Stimulated activated CD8-positive, alpha-beta memory T cell treated with anti-CD3 and anti-CD28 coated beads, Interleukin-12 subunit alpha, Interleukin-12 subunit beta, amount 100 ng/mL, for 1 hour (primary cell): ENCODE data around the gene LRP8.

Experiments used
- DNase-seq: peaks from one replicate; pipeline ENCODE4 v3.0.0-alpha.2; 2020; ENCODE audit warnings: low read depth

LRP8 gene

DNA sequence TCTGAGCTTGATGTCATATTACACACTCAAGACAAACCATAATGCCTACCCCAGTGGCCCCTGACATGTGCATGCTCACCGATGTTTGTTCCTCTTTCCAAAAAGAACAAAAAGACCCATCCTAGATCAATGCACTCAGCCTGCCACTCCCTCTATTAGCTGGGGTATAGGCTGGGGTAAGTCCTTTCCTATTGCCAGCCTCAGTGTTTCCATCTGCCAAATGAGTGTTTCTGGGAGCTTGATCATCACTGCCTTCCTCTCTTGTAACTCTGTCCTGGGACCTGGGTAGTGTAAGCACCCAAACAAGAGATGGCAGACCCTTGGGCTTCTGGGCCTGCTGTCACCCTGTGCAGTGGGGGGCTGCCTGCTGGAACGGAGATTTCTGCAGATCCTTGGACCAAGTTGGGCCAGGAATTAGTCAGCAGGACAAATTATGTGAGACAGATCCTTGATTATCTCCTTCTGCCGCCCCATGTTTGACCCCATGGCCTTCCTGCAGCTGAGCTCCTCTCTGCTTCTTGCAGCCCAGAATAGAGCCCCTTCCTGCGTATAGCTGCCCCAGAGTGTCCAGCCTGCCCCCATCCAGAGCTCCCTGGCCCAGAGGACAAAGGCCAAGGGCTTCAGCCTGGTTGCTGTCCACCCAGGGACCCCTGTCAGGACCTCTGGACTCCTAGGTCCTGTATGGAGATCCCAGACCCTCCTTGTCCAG is 31.5 kb upstream of the LRP8 start:
- no peak for DNase-seq

DNA sequence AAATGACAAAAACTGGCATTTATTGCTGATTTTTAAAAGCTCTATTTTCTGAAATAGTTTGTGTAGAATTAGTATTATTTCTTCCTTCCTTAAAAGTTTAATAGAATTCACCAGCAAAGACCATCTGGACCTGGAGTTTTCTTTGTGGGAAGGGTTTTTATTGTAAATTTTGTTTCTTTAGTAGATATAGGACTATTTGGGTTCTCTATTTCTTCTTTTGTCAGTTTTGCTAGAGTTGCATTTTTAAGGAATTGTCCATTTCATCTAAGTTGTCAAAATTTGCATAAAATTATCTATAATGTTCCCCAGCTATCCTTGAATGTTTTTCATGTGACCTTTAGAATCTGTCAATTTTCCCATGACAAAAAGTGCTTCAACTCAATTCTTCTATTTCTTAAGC is 28.8 kb upstream of the LRP8 start:
- DNase-seq = no peak

DNA sequence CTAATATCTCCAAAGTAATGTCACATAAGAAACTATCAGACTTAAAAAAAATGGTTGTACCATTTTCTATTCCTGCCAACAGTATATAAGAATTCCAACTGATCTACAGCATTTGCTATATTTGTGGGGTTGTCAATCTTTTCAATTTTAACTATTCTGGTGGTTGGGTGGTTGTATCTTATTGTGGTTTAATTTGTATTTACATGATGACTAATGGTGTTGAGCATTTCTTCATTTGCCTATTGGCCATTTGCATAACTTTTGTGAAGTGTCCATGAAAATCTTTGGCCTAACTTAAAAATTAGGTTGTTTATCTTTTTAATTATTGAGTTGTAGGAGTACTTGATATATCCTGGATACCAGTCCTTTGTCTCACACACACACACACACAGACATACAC is 26.2 kb upstream of the LRP8 start:
- no peak for DNase-seq

DNA sequence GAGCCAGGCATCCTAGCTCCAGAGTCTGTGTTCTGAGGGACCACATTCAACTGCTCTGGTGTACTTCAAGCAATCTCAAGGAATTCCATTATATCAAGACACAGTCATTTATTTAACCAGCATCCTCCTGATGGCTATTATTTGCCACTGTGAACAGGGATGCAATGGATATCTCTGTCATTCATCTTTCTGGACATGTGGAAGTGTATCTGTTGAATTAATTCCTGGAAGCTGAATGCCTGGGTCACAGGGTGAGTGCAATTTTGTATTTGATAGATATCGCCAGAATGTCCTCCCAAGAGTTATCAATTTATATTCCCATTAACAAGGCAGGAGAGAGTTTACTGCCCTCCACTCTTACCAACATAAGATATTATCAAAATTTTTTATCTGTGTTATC is 24.7 kb upstream of the LRP8 start:
- no peak for DNase-seq

DNA sequence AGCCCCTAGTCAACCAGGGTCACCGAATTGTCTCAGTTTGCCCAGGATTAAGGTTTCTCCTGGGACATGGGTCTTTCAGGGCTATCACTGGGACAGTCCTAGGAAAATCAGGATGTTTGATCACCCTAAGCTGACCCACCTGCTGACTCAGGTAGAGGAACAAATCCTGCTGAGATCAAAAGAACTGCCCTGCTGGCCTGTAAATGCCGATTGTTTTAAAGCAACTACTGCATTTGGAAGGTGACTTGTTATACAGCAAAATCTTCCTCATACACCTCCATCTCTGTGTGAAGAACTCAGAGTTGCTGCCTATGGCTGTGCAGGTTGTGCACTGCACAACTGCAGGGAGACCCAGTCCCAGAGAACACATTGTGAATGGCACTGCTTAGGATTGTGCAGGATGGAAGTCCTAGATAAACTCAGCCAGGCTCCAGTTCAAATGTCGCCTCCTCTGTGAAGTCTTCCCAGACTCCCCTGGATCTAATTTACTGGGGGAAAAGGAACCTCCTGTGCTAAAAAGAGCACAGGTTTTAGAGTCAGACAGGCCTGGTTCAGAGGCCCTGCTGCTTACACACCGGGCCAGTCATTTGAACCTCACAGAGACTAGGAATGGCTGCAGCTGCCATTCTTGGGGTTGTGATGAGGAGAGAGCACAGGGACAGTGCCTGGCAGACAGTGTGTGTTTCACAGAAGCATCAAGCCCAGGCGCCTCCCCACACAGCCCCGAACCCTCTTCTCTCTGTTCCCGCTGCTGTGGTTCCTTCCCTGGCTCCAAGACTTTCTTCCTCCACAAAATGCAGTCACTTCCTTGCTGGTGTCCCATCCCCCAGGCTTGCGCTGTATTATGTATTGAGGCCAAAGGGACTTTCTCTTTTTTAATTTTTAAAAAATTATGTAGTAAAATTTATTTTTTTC is 23.2 kb upstream of the LRP8 start:
- no peak for DNase-seq

DNA sequence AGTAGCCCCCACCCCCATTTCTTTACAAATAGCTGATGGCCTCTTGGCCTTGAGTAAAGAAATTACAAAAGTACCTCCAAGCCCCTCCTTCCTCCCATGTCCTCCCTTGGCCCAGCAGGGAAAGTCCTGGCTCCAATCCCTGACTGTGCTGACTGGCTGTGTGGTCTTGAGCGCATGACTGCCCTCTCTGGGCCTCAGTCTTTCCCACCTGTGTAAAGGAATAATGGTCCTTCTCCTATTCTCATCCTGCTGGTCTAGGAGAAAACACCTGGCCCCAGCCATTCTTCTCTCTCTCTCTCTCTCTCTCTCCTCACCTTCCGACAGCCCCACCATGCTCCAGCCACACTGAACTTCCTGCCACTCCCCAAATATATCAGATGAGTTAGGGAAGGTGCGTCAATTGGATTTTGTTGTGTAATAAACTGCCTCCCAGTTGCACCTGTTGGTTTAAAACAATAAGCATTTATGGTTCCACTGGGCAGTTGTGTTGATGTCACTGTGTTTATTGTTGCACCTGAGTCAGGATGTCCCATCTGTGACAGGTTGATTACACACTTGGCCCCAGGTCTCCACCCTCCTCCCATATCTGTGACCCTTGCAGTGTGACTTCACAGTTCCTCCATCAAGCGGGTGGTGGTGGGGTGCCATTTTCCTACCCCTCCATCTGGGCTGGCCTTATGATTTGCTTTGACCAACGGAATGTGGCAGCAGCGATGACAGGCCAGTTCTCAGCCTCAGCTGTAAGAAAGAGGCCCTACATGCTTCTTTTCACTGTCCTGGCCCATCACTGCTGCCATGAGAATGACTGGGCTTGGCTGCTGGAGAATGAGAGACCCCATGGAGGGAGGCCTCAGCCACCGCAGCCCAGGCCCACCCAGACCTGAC is 22.3 kb upstream of the LRP8 start:
- DNase-seq = no peak

DNA sequence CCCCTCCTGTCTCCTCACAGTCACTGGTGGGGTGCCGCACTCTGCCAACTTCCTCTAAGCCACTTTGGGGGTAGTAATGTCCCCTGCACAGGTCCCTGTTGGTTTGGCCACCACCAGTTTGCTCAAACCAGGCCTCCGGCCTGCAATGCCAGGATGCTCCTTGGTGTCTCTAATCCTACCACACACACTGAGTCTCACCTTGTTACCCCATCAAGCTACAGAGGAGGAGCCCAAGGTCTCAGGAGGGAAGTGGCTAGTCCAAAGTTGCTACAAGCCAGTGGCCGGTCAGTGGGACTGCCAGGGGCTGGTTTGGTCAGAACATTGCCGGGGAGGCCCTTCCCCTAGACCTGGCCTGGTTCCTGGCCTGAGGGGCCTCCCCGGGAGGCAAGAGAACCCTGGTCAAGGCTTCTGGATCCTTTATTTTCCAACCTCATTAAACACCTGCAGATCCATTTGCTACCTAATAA is 21.5 kb upstream of the LRP8 start:
- DNase-seq = no peak

DNA sequence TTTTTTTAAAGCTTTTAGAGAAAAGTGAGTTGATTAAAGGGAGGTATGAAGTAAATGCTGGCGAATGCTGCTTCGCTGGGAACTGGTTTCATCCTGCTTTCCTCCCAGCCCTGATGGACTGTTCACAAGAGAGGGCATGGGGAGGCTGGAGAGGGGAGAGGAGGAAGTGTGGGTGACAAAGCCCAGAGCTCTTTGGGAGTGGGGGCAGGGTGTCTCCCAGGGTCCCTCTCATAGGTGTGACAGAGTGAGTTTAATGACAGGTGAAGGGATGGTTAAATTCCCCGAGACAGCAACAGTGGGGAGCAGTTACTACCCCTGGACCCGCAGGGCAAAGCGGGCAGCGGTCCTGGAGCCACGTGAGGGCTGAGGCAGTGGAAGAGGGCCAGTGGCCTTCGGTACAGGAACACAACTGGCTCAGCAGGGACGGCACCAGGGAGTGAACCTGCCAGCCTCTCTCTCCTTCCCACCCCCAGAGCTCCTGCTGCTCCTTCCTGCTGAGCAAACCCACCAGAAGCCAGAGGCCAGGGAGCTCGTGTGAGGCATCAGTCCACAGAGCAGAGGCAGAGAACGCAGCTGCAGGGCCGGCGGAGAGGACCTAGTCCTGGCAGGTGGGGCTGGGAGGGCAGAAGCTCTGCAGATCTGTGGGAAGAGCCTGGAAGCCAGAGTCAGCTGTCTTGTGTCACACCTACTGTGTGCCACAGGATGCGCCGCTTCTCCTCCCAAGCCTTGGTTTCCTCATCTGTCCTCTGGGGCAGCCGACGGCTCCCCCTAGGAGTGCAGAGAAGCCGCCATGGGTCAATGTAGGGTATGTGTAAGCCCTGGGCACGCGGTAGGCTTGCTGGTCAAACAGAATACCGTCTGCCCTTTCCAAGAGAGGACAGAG is 20.9 kb upstream of the LRP8 start:
- no peak for DNase-seq

DNA sequence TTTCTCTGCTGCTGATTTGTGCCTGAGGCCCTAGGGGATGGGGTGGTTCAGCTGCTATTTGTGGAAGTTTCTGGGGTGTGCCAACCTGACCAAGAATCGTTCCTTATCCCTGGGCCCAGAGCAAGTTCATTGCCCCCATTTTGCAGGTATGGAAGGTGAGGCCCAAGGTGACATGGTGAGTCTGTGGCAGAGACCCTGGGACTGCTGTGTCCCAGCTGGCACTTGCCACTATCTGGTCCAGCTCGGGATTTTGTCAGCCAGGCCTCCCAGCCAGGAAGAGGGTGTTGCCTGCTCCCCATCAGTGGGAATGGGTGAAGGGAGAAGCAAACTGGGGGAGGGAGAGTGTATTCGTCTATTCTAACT is 18.9 kb upstream of the LRP8 start:
- DNase-seq = no peak

DNA sequence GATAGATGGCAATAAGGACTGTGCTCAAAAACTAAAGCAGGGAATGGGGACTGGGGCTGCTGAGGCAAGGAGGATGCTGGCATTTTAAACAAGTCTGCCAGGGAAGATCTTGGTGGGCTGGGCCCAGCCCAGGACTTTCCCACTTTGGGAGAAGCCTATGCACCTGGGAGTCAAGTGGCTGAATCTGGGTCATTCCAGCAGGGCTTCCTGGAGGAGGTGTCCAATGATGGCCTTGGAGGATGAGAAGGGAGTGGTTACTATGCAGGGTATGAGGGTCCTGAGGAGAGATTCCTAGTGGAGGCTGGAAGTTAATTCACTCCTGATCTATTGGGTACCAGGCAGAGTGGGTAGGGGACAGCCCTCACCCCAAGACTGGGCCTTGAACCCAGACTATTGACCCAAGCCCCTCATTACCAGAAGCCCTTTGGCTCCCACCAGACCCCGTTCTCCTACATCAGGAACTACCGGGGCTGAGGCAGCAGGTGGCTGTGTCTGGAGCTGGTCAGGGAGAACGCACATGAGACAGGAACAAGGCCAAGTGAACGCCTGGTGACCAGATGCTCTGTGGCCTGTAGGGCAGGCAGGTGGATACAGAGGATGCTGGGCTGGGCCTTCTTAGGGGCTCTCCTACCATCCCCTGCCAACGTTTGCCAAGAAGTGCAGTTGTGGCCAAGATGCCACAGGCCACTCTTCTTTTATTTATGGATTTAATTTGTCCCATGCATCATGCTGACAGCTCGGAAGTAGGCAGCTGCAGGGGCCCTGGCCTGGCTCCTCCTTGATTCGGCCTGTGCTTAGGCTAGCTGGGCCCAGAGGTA is 18.3 kb upstream of the LRP8 start:
- DNase-seq = no peak

DNA sequence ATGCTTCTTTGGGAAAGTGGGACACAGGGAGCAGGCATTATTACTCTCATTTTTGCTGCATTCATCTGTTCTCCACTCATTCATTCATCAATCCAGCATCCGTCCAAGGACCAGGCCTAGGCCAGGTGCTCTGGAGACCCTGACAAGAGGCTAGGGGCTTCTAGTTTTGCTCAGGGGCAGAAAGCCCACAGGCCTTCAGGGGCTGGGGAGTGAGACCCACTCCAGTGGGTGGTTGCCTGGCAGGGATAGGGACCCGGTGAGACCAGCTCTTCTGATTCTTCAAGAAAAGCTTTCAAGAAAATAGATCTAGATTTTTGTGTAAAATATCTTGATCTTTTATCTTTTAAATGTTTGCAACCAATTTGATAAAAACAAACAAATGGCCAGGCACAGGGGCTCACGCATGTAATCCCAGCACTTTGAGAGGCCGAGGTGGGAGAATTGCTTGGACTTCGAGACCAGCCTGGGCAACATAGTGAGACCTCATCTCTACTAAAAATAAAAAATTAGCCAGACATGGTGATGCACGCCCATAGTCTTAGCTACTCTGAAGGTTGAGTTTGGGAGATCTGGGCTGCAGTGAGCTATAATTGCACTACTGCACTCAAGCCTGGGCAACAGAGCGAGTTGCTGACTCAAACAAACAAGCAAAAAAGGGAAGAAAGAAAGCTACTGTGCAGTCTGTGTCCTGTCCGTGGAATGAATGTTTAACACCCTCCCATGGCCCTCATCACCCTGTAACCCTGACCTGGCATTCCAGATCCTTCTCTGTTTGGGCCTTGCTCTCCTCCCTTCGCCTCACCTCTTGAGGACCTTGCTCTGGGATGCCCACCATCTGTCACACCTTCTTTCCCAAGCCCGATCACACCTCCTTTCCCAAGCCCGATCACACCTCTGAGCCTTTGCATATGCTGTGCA is 17.3 kb upstream of the LRP8 start:
- DNase-seq = no peak

DNA sequence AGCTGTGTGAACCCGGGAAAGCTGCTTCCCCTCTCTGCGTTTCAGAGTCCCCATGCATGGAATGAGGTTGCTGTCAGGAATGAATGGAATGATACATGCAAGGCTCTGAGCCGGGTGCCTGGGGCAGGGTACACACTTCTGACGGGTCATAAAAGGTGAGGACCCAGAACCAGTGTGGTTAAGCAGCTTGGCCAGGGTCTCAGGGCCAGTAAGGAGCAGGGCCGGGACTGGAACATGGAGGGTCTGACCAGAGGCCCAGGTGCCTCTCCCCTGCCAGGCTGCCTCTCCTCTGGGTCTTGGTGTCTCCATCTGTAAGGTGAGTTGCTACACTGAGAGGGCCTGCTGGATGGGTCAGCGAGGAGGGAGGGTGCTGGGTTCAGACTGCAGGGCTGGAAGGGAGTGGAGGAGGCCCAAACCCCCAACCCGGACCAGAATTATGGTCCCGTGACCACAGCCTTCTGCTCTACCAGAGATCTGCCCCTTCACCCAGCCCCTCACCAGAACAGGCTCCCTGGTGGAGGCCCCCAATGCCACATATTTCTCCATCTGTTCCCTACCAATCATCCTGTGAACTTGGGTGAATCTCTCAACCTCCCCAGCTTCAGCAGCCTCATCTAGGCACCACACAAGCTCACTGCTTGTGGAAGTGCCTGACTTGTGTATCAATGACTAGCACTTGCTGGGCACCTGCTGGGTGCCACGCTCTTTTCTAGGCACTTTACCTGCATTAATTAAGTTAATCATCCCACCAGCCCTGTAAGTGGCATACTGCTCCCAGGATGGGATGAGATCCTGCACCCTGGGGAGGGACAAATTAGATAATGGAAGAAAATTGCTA is 16.2 kb upstream of the LRP8 start:
- no peak for DNase-seq

DNA sequence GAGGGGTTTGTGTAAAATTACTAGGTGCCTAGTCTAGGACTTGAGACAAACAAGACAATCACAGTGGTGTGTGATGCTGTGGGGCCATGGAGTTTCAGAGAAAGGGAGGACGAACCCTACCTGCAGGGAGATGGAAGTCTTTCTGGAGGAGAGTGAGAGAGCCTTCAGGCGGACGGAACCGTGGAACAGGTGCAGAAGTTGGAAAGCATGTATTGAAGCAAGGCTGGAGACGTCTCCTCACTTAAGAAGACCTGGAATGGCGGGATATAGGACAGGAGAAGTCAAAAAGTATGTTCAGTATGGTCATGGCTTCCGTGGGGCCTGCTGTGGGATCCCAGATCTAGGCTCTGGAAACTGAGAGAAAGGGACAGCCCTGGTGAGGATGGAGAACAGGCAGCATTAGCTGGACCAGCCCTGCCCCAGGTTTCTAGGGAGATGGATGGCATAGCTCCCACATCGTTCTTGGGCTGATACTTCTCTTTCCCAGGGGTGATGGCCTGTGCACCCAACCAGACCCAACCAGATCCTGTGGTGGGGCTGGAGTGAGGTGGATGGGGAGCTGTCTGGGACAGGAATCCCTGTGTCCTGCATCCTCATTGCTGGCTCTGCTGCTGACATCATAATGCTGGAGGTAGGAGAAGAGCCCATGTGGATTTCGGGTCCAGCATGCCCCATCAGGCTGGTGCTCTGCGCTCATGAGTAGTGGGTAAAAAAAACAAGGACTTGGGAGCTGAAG is 15.0 kb upstream of the LRP8 start:
- DNase-seq = no peak

DNA sequence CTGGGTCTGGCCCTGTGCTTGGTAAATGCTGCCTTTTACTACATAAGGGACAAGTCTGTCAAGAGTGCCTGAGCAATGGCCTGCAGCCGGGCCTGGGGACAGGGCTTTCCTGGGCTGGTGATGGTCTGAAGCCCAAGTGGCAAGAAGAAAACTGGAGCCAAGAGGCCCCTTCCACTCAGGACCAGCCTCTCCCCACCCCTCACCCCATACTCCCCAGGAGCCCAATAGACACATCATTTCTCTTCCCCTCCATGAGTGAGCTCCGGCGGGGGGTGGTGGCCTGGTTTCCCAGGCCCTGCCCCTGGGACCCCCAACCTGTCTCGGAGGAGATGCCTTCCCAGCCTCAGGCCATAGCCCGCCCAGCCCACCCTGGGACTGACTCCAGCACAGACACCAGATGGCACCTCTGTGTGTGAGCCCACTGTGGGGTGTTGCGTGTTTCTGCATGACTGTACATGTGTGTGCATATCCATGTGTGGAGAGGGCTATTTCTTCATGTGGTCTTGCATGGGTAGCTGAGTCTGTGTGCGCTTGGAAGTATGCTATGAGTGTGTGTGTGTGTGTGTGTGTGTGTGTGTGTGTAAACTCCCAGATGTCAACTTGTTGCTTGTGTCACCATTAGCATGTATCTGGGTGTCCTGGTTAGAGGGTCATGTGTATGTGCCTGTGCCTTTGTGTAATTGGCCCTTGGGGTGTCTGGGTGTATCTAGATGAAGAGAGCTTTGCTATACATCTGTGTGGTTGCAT is 14.3 kb upstream of the LRP8 start:
- DNase-seq = no peak

DNA sequence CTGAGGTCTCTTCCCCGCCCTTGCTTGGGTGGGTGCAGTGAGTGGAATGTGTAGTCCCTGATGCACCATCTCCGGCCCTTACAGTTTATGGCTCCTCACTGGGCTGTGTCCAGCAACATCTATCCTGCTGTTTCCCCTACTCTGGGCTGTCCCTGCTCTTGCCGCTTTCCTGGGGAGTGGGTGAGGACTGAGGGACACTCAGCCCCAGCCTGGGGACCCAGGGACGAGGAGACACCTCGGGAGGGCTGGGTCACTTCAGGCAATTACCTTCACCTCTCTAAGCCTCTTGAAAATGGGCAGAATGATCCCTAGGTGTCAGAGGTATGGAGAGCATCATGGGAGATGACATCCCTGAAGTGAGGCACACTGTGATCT is 13.6 kb upstream of the LRP8 start:
- DNase-seq = no peak

DNA sequence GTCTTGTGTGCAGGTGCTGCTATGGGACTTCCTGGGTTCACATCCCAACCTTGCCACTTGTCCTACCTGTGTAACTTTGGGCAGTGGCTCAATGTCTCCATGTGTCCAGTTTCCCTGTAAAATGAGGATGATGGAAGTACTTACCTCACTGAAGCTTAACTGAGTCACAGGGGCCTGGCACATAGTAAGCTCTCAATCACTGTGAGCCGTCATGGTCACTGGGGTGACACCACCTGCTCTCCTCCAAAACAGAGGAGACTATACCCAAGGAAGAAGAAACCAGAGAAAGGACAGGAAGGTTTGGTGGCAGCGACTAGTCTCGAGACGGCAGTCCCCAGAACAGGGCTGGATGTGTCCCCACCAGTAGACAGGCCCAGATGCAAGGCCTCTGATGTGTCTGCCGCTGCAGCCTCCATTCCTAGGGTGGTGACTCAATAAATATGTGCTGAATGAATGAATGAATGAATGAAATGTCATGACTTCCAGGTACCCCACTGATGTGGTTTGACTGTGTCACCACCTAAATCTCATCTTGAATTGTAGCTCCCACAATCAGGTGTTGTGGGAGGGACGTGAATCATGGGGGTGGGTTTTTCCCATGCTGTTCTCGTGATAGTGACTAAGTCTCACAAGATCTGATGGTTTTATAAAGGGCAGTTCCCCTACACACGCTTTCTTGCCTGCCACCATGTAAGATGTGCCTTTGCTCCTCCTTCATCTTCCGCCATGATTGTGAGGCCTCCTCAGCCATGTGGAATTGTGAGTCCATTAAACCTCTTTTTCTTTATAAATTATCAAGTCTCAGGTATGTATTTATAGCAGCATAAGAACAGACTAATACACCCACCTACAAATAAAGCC is 13.0 kb upstream of the LRP8 start:
- no peak for DNase-seq
